Measurements from ENCODE around the gene CFAP74. TPM values are rescaled to one million over a fixed set of nuclear protein-coding genes. Genes with fewer than 3 reads are reported as not detected.

The CFAP74 gene
- total and polyA plus RNA-seq, 12 donors: 0.03 TPM; not detected in 11

- no peak for DNase-seq
- ATAC-seq: peak in 2 of 8 donors; percentile 5 to 15
- 83 to 85% methylated on average over 21 of the region's 21 CpGs for WGBS, 2 donors
- H3K36me3 ChIP-seq: no peaks in the 10 kb centered on the region
- no peak overlapping the region for H3K4me3 ChIP-seq
- peak overlapping the region in 3 of 10 donors; percentile 58 to 65 (median 60) for H3K27ac ChIP-seq
- H3K9me3 ChIP-seq: no peaks in the 10 kb centered on the region
- H3K4me1 ChIP-seq: peaks cover 0 to 26% (median 13%) of the 10 kb centered on the region in 9 donors
- intact Hi-C loops (cut with DNase I): no loop called here
- TF ChIP-seq CTCF (IDR thresholded peaks at IDR 0.05): no peak
- no peaks in the 10 kb centered on the region for H3K27me3 ChIP-seq
These were observed 76.5 kb downstream of the CFAP74 start for GRCh38 chr1:1926886-1927660.

- Histone ChIP-seq H3K36me3 (no peaks in the 10 kb centered on the region), H3K9me3 (no peaks in the 10 kb centered on the region), H3K27me3 (no peaks in the 10 kb centered on the region), H3K4me1 (peaks cover 0 to 26% (median 13%) of the 10 kb centered on the region in 9 donors), H3K4me3 (no peak overlapping the region), H3K27ac (no peak overlapping the region)
- intact Hi-C loops (cut with DNase I): no loop called here
- ATAC-seq (peak in 1 of 8 donors; percentile 4), DNase-seq (no peak)
- 82 to 85% methylated on average over 26 of the region's 26 CpGs for WGBS, 2 donors
- no peak for TF ChIP-seq CTCF (IDR thresholded peaks at IDR 0.05)
These were observed 77.2 kb downstream of the CFAP74 start for GRCh38 chr1:1926346-1926811.

- H3K4me3 ChIP-seq: no peak overlapping the region
- WGBS, 2 donors: 77 to 83% methylated on average over 27 of the region's 27 CpGs
- DNase-seq: no peak
These were observed 77.9 kb downstream of the CFAP74 start for GRCh38 chr1:1925437-1926345.

More at GRCh38 chr1:1925437-1926345, 77.9 kb downstream of the CFAP74 start:
- no peaks in the 10 kb centered on the region for H3K27me3 ChIP-seq
- intact Hi-C loops (cut with DNase I): no loop called here
- no peak overlapping the region for H3K27ac ChIP-seq
- peaks cover 0 to 26% (median 13%) of the 10 kb centered on the region in 9 donors for H3K4me1 ChIP-seq
- H3K36me3 ChIP-seq: no peaks in the 10 kb centered on the region
- no peak for TF ChIP-seq CTCF (IDR thresholded peaks at IDR 0.05)
- ATAC-seq: no peak
- H3K9me3 ChIP-seq: no peaks in the 10 kb centered on the region
